Heart left ventricle (tissue), 16 donors: ENCODE results near the gene YARS1. TPM values are rescaled to one million over a fixed set of nuclear protein-coding genes. Genes with fewer than 3 reads are reported as not detected.

Experiments used
- ATAC-seq, 4 donors: fragments of 200-7000 bp; cut with Tn5 transposase; one replicate each; pipeline ENCODE4 v1.9.1; 2020 to 2022; ENCODE audit warnings: moderate library complexity in 4 of 4, mild to moderate bottlenecking in 3 of 4, moderate number of reproducible peaks in 1 of 4
- DNase-seq, 5 donors: peaks; one replicate each; pipeline ENCODE4 v3.0.0-alpha.2; 2020
- H3K27ac ChIP-seq, 12 donors: fragments of 200-600 bp; sonication (generic) in 4 of 12; one replicate each; pipeline versions ENCODE4 v1.5.0 to v1.8.0; 2016 to 2022; ENCODE audit warnings: mild to moderate bottlenecking in 2 of 12
- H3K27me3 ChIP-seq, 9 donors: fragments of 200-600 bp; sonication (generic) in 2 of 9; one replicate each; pipeline versions ENCODE4 v1.5.1 to v1.8.0; 2016 to 2022; ENCODE audit warnings: mild to moderate bottlenecking in 3 of 9
- H3K36me3 ChIP-seq, 9 donors: fragments of 200-600 bp; sonication (generic) in 2 of 9; one replicate each; pipeline versions ENCODE4 v1.5.0 to v1.8.0; 2018 to 2022; ENCODE audit warnings: mild to moderate bottlenecking in 2 of 9
- H3K4me1 ChIP-seq, 12 donors: fragments of 200-600 bp; sonication (generic) in 4 of 12; one replicate each; pipeline versions ENCODE4 v1.5.0 to v1.8.0; 2016 to 2022; ENCODE audit warnings: mild to moderate bottlenecking in 3 of 12
- H3K4me3 ChIP-seq, 12 donors: fragments of 200-600 bp; sonication (generic) in 4 of 12; one replicate each; pipeline versions ENCODE4 v1.5.0 to v1.8.0; 2017 to 2022; ENCODE audit warnings: mild to moderate bottlenecking in 9 of 12, moderate library complexity in 4 of 12
- H3K9me3 ChIP-seq, 12 donors: fragments of 200-600 bp; sonication (generic) in 4 of 12; one replicate each; pipeline versions ENCODE4 v1.5.0 to v1.8.0; 2016 to 2022; ENCODE audit warnings: mild to moderate bottlenecking in 1 of 12
- POLR2A ChIP-seq, 2 donors: fragments of 450-650 bp; IDR thresholded peaks; one replicate each; pipeline ENCODE4 v1.6.1; 2017; ENCODE audit warnings: antibody characterized with exemption in 2 of 2, mild to moderate bottlenecking in 2 of 2, moderate library complexity in 2 of 2
- WGBS, 4 donors: extraction: QIAGEN DNeasy Blood & Tissue Kit in 2 of 4; methylation state at CpG; one replicate each; pipeline versions ENCODE4 v1.1.5 to v1.1.7; 2013 to 2018; 5-methylcytosine and 5-hydroxymethylcytosine counted together
- intact Hi-C, 10 donors: fragments of 100-400 bp; cut with DNase I; formaldehyde crosslinking; loops; one replicate each; pipeline versions ENCODE4 v1.11.1 to v1.14.2; 2022
- polyA plus RNA-seq, 2 donors: library from polyadenylated mRNA; stranded (reverse); fragments of 200-250 nt; gene quantifications; one replicate each; pipeline ENCODE4 v1.2.3, GENCODE V29; 2013
- total RNA-seq, 9 donors: library from RNA; depleted of rRNA in 2 of 9; stranded (reverse); fragments of >200 nt in 2 of 9; fragmentation: NEBNext Ultra II Directional in 3 of 9; extraction: Animal tissue kit (Norgen Biotek cat#: 25700) in 3 of 9; gene quantifications; one replicate each; pipeline versions ENCODE4 v1.1.0 to v1.2.4, GENCODE V29; 2016 to 2023
- TF ChIP-seq, protein P1 (sequence below), 12 donors: fragments of 200-600 bp; sonication (generic) in 4 of 12; IDR thresholded peaks; one replicate each; pipeline versions ENCODE4 v1.5.0 to v1.8.0; 2018 to 2022; ENCODE audit warnings: antibody characterized with exemption in 12 of 12, mild to moderate bottlenecking in 5 of 12
- donor health status: ischemic (EF 13 %, LVEDD 7.1; RV severe dilation, severe dysfunction).
- donor health status: healthy with polysubstance abuse.
- donor health status: DM: no; HTN: yes; CAD: no.
- donor health status: DM: no; HTN: no; CAD: no.
- donor health status: ischemic (EF 25% LVEDD 6.9; RV normal size, moderate dysfunction).
- donor health status: ischemic (EF 25% LVEDD 5.7; RV mildly dilated, moderate dysfunction).
- donor health status: healthy.
- donor health status: DM: yes; HTN: yes; CAD: no.
- donor health status: ischemic (EF 35%, LVEDD 5.7; RV mildly dilated, moderate dysfunction).
- donor health status: nonischemic (EF 11% LVEDD 7.7; RV severe dilation, severe dysfunction).
- donor health status: DM: yes; HTN: yes; CAD: no.
- donor health status: PGD.
- donor health status: ischemic (EF 29% LVEDD 5.4; RV normal size, mild dysfunction).
- donor health status: nonischemic (EF 23%, LVEDD 6.1; RV moderate dilation, normal function).

YARS1 gene
- total and polyA plus RNA-seq, 11 donors = 18.6 to 61.3 (median 34.8) TPM

DNA sequence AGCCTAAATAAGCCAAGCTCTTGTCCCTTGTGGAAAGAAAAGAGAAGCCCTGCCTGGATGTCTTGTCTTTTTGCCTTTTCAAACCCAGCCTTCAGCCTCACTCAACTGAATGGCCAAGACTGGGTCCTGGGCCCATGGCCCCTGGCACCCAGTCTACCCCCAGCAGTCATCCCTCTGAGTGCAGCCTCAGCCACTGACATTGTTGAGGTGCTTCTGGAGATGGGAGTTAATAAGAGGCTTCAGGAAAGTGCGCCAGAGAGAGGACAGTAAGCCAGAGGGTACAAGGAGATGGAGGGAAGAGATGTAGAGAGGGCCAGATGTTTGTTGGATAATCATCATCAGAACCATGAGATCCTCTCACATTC, 46.7 kb upstream of the YARS1 start:
- H3K27ac ChIP-seq = peak overlapping the region in 2 of 12 donors; percentile 30 to 41
- WGBS, 4 donors = 96 to 100% (median 98%) methylated on average over 1 of the region's 1 CpG
- no peak overlapping the region for H3K4me3 ChIP-seq
- DNase-seq (no peak), ATAC-seq (no peak)
- H3K36me3 ChIP-seq = peaks cover 0 to 48% (median 12%) of the 10 kb centered on the region in 9 donors
- H3K27me3 ChIP-seq = no peaks in the 10 kb centered on the region
- no peaks in the 10 kb centered on the region for H3K9me3 ChIP-seq
- TF ChIP-seq POLR2A (IDR thresholded peaks at IDR 0.05) = no peak
- TF ChIP-seq, protein P1, sequence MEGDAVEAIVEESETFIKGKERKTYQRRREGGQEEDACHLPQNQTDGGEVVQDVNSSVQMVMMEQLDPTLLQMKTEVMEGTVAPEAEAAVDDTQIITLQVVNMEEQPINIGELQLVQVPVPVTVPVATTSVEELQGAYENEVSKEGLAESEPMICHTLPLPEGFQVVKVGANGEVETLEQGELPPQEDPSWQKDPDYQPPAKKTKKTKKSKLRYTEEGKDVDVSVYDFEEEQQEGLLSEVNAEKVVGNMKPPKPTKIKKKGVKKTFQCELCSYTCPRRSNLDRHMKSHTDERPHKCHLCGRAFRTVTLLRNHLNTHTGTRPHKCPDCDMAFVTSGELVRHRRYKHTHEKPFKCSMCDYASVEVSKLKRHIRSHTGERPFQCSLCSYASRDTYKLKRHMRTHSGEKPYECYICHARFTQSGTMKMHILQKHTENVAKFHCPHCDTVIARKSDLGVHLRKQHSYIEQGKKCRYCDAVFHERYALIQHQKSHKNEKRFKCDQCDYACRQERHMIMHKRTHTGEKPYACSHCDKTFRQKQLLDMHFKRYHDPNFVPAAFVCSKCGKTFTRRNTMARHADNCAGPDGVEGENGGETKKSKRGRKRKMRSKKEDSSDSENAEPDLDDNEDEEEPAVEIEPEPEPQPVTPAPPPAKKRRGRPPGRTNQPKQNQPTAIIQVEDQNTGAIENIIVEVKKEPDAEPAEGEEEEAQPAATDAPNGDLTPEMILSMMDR (IDR thresholded peaks at IDR 0.05) = no peak
- intact Hi-C loops = loop anchor here in 2 of 10 donors (5.0 to 10.0 kb wide), 2 partner anchors 37 to 159 kb away; partner anchors contain the start of gene SYNC (in 1 of the 2)
- H3K4me1 ChIP-seq = peaks cover 0 to 45% (median 25%) of the 10 kb centered on the region in 12 donors

DNA sequence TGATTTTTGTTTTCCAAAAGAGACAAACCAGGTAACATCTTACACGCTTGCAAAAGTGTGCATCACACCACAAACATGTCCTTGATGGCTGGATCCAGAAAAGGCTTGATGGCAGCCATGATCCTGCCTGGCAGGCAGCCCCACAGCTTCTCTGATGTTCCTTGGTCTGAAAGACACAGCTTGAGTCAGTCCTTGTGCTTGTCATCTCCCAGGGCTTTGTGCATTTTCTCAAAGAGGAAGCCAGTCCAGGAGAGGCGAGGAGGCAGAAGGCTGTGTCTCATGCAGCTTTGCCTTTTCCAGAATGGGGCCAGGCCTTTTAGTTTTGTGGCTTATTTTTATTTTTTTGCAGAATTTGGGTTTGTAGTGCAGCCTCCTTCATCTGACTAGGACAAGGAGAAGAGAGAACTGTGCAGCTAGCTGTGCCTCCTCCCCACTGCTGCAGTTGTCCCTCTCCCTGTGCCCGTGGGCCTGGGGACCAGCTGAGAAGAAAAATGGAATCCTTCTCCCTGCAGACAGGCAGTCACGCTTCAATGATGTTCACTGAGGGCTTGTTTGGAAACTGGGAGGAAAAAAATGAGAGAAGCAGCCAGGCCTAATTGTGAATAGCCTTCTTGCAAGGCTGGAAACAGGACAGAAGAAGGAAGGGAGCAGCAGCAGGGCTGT, 46.2 kb upstream of the YARS1 start:
- WGBS, 4 donors = 90 to 97% (median 95%) methylated on average over 4 of the region's 4 CpGs
- no peak for DNase-seq
- H3K9me3 ChIP-seq = no peaks in the 10 kb centered on the region
- H3K27ac ChIP-seq = no peak overlapping the region
- peaks cover 0 to 45% (median 25%) of the 10 kb centered on the region in 12 donors for H3K4me1 ChIP-seq
- H3K27me3 ChIP-seq = no peaks in the 10 kb centered on the region
- no peak overlapping the region for H3K4me3 ChIP-seq
- peaks cover 0 to 52% (median 13%) of the 10 kb centered on the region in 9 donors for H3K36me3 ChIP-seq
- no peak for TF ChIP-seq POLR2A (IDR thresholded peaks at IDR 0.05)
- TF ChIP-seq, protein P1 (IDR thresholded peaks at IDR 0.05) = no peak
- ATAC-seq = no peak
- intact Hi-C loops = loop anchor here in 2 of 10 donors (5.0 to 10.0 kb wide), 2 partner anchors 36 to 159 kb away; partner anchors contain the start of gene SYNC (in 1 of the 2)

DNA sequence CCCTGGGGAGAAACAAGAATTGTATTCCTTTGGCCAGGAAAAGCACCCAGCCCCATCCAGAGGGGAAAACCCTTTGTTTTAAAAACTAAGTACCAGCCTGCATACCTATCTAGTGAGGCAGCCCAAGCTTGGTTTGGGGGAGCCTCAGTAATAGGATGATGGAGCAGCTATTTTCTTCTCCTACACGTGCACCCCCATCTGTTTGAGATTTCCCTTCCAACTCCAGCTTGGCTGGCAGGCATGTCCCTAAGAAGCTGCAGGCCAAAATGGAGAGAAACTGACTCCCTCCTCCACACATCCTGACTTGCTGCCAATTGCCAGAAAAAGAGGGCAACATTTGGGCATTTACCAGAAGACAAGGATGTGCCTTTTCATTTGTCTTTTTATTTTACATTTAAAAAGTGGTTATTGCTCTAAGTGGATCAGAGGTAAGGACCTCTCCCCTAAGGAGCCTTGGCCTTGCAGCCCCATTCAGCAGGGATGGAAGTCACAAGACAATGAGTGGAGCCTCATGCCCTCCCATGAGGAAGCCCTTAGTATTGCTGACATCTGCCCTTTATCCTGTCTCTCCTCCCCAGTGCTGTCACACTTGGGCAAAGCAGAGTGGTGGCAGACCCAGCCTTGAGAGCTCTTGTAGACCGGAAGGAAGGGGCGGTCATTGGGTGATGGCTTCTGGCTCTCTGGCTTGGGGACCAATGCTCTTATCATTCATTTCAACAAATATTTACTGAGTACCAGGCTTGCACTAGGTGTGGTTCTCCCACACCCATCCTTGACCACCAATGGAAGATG, 44.9 kb upstream of the YARS1 start:
- DNase-seq (no peak), ATAC-seq (peak in 1 of 4 donors; percentile 11)
- Histone ChIP-seq H3K27ac (peak overlapping the region in 1 of 12 donors; percentile 40), H3K27me3 (no peaks in the 10 kb centered on the region), H3K4me1 (peaks cover 0 to 45% (median 25%) of the 10 kb centered on the region in 12 donors), H3K36me3 (peaks cover 0 to 65% (median 25%) of the 10 kb centered on the region in 9 donors), H3K4me3 (no peak overlapping the region), H3K9me3 (no peaks in the 10 kb centered on the region)
- intact Hi-C loops = loop anchor here in 2 of 10 donors (5.0 to 10.0 kb wide), 2 partner anchors 35 to 157 kb away; partner anchors contain the start of gene SYNC (in 1 of the 2)
- WGBS, 4 donors = 60 to 72% (median 69%) methylated on average over 3 of the region's 3 CpGs
- TF ChIP-seq, protein P1 (IDR thresholded peaks at IDR 0.05) = no peak

DNA sequence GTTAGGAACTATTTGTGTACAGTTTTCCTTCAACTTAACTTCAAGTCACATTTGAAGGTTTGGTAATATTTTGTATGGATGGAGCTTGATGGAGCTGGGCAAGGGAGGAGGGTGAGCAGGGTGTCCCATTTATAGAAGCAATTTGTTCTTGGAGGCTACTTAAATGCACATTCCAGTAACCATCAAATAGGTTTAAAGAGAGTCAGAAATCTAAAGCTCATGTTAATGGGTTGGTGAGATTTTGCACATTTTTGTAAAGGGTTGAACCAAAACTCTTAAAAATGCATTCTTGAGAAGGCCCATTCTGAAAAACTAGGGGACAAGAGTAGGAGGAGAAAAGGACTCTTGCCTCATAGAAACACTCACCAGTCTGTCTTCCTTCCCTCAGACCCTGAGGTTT, 43.4 kb upstream of the YARS1 start:
- Histone ChIP-seq H3K36me3 (peaks cover 0 to 80% (median 41%) of the 10 kb centered on the region in 9 donors), H3K4me1 (peaks cover 0 to 37% (median 20%) of the 10 kb centered on the region in 12 donors), H3K4me3 (no peak overlapping the region), H3K27ac (no peak overlapping the region), H3K9me3 (no peaks in the 10 kb centered on the region), H3K27me3 (no peaks in the 10 kb centered on the region)
- DNase-seq (no peak), ATAC-seq (no peak)
- TF ChIP-seq, protein P1 (IDR thresholded peaks at IDR 0.05) = no peak
- TF ChIP-seq POLR2A (IDR thresholded peaks at IDR 0.05) = no peak
- intact Hi-C loops = loop anchor here in 2 of 10 donors (5.0 to 10.0 kb wide), 2 partner anchors 33 to 156 kb away; partner anchors contain the start of gene SYNC (in 1 of the 2)
